C1 segment of cervical spinal cord (tissue), 14 donors: ENCODE data around the gene OR52I1.
A peak's percentile ranks its signal among the peaks of the same experiment; 100 is the strongest.

Experiments used
- DNase-seq, 14 donors: peaks; one replicate each; lab custom pipeline; 2025; lab: John Stamatoyannopoulos, UW

OR52I1 gene

GRCh38 chr11:4593739-4594138 lies at the start of gene OR52I1:
TSS of gene OR52I1 (plus strand) at chr11:4594039. CDS start at chr11:4594039, 0 bp downstream.
- no peak for DNase-seq

GRCh38 chr11:4544891-4545290 lies 48.9 kb upstream of the OR52I1 start, which contains the start of gene OR52M1:
TSS of gene OR52M1 (plus strand) at chr11:4545191. CDS start at chr11:4545191, 0 bp downstream.
- no peak for DNase-seq

- DNase-seq = no peak
Observed at GRCh38 chr11:4546878-4547277, 47.0 kb upstream of the OR52I1 start.

GRCh38 chr11:4547416-4547815 lies 46.4 kb upstream of the OR52I1 start:
- no peak for DNase-seq

- no peak for DNase-seq
Observed at GRCh38 chr11:4551346-4551979, 42.4 kb upstream of the OR52I1 start.

- no peak for DNase-seq
Observed at GRCh38 chr11:4559527-4560440, 34.1 kb upstream of the OR52I1 start.

GRCh38 chr11:4560467-4560866 lies 33.4 kb upstream of the OR52I1 start:
- no peak for DNase-seq

- DNase-seq = no peak
Observed at GRCh38 chr11:4565371-4565770, 28.5 kb upstream of the OR52I1 start.

GRCh38 chr11:4569075-4569474 lies 24.8 kb upstream of the OR52I1 start:
- no peak for DNase-seq

GRCh38 chr11:4576880-4577279 lies 17.0 kb upstream of the OR52I1 start:
- DNase-seq = no peak

- DNase-seq = no peak
Observed at GRCh38 chr11:4577761-4578160, 16.1 kb upstream of the OR52I1 start.

- no peak for DNase-seq
Observed at GRCh38 chr11:4578624-4579023, 15.2 kb upstream of the OR52I1 start.

- DNase-seq = no peak
Observed at GRCh38 chr11:4580124-4580523, 13.7 kb upstream of the OR52I1 start.

- no peak for DNase-seq
Observed at GRCh38 chr11:4581443-4581842, 12.4 kb upstream of the OR52I1 start, which contains the start of gene OR52I2. TSS of gene OR52I2 (plus strand) at chr11:4581743.

GRCh38 chr11:4589017-4589416 lies 4.8 kb upstream of the OR52I1 start:
- DNase-seq = no peak

- no peak for DNase-seq
Observed at GRCh38 chr11:4605057-4605456, 11.2 kb downstream of the OR52I1 start.

GRCh38 chr11:4606231-4607015 lies 12.6 kb downstream of the OR52I1 start:
- DNase-seq = no peak

GRCh38 chr11:4607096-4607495 lies 13.3 kb downstream of the OR52I1 start:
- no peak for DNase-seq

GRCh38 chr11:4607781-4608666 lies 14.2 kb downstream of the OR52I1 start, which contains the start of gene TRIM68:
TSS of gene TRIM68 (minus strand) at chr11:4608231. CDS start at chr11:4605504, 2,727 bp downstream.
- peak; percentile 60 to 97 (median 93) for DNase-seq

- no peak for DNase-seq
Observed at GRCh38 chr11:4610258-4610935, 16.6 kb downstream of the OR52I1 start.
